ENCODE measurements around the gene NR2F1-AS1. TPM values are rescaled to one million over a fixed set of nuclear protein-coding genes. Genes with fewer than 3 reads are reported as not detected.

Gene NR2F1-AS1
- total RNA-seq = 10 to 100 TPM; 11.9 to 12.4 TPM

DNA sequence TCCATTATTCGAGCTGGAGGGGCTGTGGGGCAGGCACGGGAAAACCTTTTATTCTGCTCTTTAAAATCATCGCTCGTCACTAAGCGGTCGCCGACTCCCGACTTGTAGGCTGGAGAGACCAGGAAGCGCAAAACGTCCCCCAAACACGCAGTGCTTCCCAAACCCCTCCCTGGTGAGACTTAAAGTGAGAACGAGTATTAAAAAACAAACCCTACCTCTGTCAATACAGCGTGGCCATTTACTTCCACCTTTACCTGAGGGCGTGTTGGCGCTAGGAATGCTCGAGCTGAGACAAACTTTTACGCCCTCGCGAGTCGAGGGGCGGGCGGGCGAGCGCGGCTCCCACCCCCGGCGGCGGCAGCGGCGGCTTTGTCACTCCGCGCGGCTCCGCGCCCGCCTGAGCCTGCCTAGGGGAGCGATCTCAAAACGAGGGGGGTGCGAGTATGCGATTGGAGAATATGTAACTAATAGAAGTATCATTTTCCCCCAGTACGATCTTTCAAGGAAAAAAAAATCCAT, at the start of gene NR2F1-AS1:
NR2F1-AS1 (minus strand) TSS at position 293 of the 519 bp plus-strand sequence.
- no peaks in the 10 kb centered on the region for H3K4me1 ChIP-seq (replicated peaks)
- peak within 1 kb of the TSS; percentile 45 to 56 for H3K4me3 ChIP-seq
- TF ChIP-seq POLR2A (IDR thresholded peaks at IDR 0.05) = no peak
- TF ChIP-seq POLR2AphosphoS5 (IDR thresholded peaks at IDR 0.05) = no peak
- TF ChIP-seq, protein P1, sequence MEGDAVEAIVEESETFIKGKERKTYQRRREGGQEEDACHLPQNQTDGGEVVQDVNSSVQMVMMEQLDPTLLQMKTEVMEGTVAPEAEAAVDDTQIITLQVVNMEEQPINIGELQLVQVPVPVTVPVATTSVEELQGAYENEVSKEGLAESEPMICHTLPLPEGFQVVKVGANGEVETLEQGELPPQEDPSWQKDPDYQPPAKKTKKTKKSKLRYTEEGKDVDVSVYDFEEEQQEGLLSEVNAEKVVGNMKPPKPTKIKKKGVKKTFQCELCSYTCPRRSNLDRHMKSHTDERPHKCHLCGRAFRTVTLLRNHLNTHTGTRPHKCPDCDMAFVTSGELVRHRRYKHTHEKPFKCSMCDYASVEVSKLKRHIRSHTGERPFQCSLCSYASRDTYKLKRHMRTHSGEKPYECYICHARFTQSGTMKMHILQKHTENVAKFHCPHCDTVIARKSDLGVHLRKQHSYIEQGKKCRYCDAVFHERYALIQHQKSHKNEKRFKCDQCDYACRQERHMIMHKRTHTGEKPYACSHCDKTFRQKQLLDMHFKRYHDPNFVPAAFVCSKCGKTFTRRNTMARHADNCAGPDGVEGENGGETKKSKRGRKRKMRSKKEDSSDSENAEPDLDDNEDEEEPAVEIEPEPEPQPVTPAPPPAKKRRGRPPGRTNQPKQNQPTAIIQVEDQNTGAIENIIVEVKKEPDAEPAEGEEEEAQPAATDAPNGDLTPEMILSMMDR (IDR thresholded peaks at IDR 0.05) = no peak
- WGBS = under 1% methylated on average over 41 of the region's 41 CpGs
- intact Hi-C loops (cut with DNase I) = loop anchor here (5.0 kb wide), 4 partner anchors 49 to 894 kb away; no protein-coding TSS in a partner anchor
- no peaks in the 10 kb centered on the region for H3K27me3 ChIP-seq (replicated peaks; ENCODE audit: insufficient read depth)
- no peaks in the 10 kb centered on the region for H3K36me3 ChIP-seq
- H3K27ac ChIP-seq = peak within 1 kb of the TSS; percentile 81 to 89
- no peaks in the 10 kb centered on the region for H3K9me3 ChIP-seq
- DNase-seq (ENCODE audit: low spot score) = no peak

DNA sequence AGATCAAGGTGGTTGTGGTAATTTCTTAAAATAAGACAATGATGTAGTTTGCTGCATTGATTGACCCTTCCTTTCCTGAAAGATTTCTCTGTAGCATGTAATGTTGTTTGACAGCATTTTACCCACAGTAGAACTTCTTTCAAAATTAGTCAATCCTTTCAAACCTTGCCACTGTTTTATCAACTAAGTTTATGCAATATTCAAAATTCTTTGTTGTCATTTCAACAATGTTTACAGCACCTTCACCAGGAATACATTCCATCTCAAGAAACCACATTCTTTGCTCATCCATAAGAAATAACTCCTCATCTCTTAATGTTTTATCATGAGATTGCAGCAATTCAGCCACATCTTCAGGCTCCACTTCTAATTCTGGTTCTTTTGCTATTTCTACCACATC, 45.8 kb upstream of the NR2F1-AS1 start:
- Histone ChIP-seq H3K9me3 (no peaks in the 10 kb centered on the region), H3K36me3 (no peaks in the 10 kb centered on the region), H3K4me1 (replicated peaks) (no peaks in the 10 kb centered on the region), H3K4me3 (no peak overlapping the region), H3K27me3 (replicated peaks; ENCODE audit: insufficient read depth) (no peaks in the 10 kb centered on the region), H3K27ac (no peak overlapping the region)
- no peak for DNase-seq (ENCODE audit: low spot score)
- intact Hi-C loops (cut with DNase I) = no loop called here
- TF ChIP-seq POLR2A (IDR thresholded peaks at IDR 0.05) = no peak
- no peak for TF ChIP-seq POLR2AphosphoS5 (IDR thresholded peaks at IDR 0.05)
- TF ChIP-seq, protein P1 (IDR thresholded peaks at IDR 0.05) = no peak

DNA sequence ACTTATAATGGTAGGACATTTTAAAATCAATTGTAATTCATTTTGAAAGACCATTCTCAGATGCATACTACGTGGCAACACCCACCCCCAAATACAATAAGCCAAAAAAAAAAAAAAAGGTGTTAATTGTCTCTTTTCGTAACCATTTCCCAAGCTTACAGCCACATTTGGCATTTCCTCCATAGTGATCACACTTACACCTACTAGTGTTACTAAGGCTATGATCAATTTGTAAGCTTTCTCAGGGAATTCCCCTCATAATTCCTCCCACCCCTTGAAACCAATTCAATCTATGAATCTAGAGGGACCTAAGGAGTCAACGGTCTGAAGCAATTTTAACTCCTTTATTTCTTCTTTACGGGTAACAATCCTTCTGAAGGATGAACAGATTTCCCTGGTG, 42.1 kb upstream of the NR2F1-AS1 start:
- no peak for DNase-seq (ENCODE audit: low spot score)
- Histone ChIP-seq H3K27me3 (replicated peaks; ENCODE audit: insufficient read depth) (no peaks in the 10 kb centered on the region), H3K4me3 (no peak overlapping the region), H3K36me3 (no peaks in the 10 kb centered on the region), H3K9me3 (no peaks in the 10 kb centered on the region), H3K27ac (no peak overlapping the region), H3K4me1 (replicated peaks) (no peaks in the 10 kb centered on the region)
- WGBS = 71% methylated on average over 4 of the region's 4 CpGs
- intact Hi-C loops (cut with DNase I) = no loop called here
- TF ChIP-seq, protein P1 (IDR thresholded peaks at IDR 0.05) = no peak
- TF ChIP-seq POLR2AphosphoS5 (IDR thresholded peaks at IDR 0.05) = no peak
- no peak for TF ChIP-seq POLR2A (IDR thresholded peaks at IDR 0.05)

DNA sequence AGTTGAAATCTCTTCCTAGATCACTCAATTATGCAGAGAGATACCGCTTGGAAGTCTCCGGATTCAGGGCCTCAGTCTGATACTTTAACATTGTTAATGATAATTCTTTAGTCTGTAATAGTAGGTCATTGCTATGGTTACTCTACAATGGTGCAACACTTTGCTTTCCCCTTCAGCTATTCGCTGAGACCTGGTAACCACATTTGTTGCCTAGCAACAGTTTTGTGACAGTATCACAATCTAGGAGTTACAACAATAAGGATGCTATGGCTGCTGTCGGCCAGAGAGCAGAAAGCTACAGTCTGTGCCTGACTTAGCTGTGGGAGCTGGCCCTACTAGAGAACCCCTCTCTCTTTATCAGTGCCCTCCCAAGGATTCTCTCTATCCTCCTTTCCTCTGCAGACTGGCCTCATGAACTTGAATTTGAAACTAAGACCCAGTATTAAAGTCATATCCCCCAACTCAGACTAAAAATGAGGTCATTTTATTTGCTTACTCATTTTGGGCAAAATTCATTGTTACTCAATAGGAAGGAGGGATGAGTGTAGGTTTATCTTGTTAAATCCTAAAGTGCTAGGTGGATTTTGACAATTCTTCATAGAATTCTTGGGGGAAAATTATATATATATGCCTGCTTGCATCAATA, 41.3 kb upstream of the NR2F1-AS1 start:
- DNase-seq (ENCODE audit: low spot score) = no peak
- TF ChIP-seq, protein P1 (IDR thresholded peaks at IDR 0.05) = no peak
- TF ChIP-seq POLR2AphosphoS5 (IDR thresholded peaks at IDR 0.05) (no peak), POLR2A (IDR thresholded peaks at IDR 0.05) (no peak)
- H3K9me3 ChIP-seq = no peaks in the 10 kb centered on the region
- no peaks in the 10 kb centered on the region for H3K27me3 ChIP-seq (replicated peaks; ENCODE audit: insufficient read depth)
- H3K36me3 ChIP-seq = no peaks in the 10 kb centered on the region
- intact Hi-C loops (cut with DNase I) = no loop called here
- H3K4me1 ChIP-seq (replicated peaks) = no peaks in the 10 kb centered on the region
- no peak overlapping the region for H3K27ac ChIP-seq
- no peak overlapping the region for H3K4me3 ChIP-seq
- 67% methylated on average over 4 of the region's 4 CpGs for WGBS

DNA sequence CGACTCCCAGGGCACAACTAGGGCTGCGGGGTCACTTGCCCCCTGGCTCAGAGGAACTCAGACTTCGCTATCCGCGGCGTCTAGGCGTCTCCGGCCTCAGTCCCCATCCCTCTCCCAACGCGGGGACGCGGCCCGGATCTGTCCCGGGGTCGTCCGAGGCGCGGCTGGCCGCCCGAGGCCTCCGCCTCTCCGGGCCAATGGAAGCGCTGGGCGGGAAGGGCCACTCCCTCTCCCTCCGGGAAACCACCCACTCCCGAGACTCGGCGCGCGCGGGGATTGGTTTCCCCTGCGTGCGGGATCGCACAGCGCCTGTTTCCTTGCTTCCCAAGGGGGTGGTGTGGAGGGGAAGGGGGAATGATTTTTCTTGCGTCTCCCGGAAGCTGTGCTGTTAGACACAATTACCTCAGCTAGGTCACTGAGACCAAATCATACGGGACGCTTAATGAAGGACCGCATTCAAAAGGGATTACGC, 40.3 kb upstream of the NR2F1-AS1 start:
- TF ChIP-seq POLR2AphosphoS5 (IDR thresholded peaks at IDR 0.05) = peak; percentile 48
- TF ChIP-seq POLR2A (IDR thresholded peaks at IDR 0.05) = no peak
- no peaks in the 10 kb centered on the region for H3K4me1 ChIP-seq (replicated peaks)
- 3% methylated on average over 30 of the region's 41 CpGs for WGBS
- peak overlapping the region; percentile 53 to 56 for H3K4me3 ChIP-seq
- H3K27me3 ChIP-seq (replicated peaks; ENCODE audit: insufficient read depth) = no peaks in the 10 kb centered on the region
- no peaks in the 10 kb centered on the region for H3K36me3 ChIP-seq
- H3K27ac ChIP-seq = peak overlapping the region; percentile 63 to 64
- H3K9me3 ChIP-seq = no peaks in the 10 kb centered on the region
- peak; percentile 53 for DNase-seq (ENCODE audit: low spot score)
- intact Hi-C loops (cut with DNase I) = no loop called here

Data from prostate gland (tissue), 2 donors.